K562 (cell line): ENCODE measurements around the gene MACF1. TPM values are rescaled to one million over a fixed set of nuclear protein-coding genes. Genes with fewer than 3 reads are reported as not detected.

ENCODE experiments used
- ATAC-seq: fragments of 200-7000 bp; cut with Tn5 transposase; 3 replicates; pipeline ENCODE4 v1.9.1; 2020; ENCODE audit warnings: moderate library complexity
- BruUV-seq: library from RNA; stranded (reverse); fragments of 400-500 nt; replicated peaks from 2 replicates; lab custom pipeline; 2021; lab: Mats Ljungman, UMichigan
- CTCF ChIA-PET: fragments of 300-600 bp; formaldehyde crosslinking; extraction: SDS; loops from one replicate; lab custom pipeline; 2021; ENCODE audit warnings: low intra/inter-chr PET ratio; lab: Yijun Ruan, JAX
- POLR2A ChIA-PET: fragments of 300-600, 350-650 bp; sonication (Branson Sonifier 250); formaldehyde crosslinking; extraction: SDS; loops from one replicate; lab custom pipeline; 2021; ENCODE audit warnings: antibody characterized with exemption, inconsistent platforms; lab: Yijun Ruan, JAX
- DNase-seq, 4 experiments: peaks; one replicate each; pipeline versions ENCODE4 v3.0.0 to v3.0.0-alpha.2; 2011 to 2018; ENCODE audit warnings: low spot score in 3 of 4, mixed read lengths in 3 of 4; ENCODE audit errors: extremely low read depth in 1 of 4
- FAIRE-seq: peaks from 2 replicates; lab custom pipeline; 2011; peaks lifted over from hg19 to GRCh38; lab: Jason Lieb, UNC
- H2AFZ ChIP-seq: 2 replicates; pipeline ENCODE4 v1.6.0; 2011; ENCODE audit warnings: low read depth, low read length, control low read depth, inconsistent platforms
- H3K27ac ChIP-seq: fragments of 200-600 bp; 3 replicates; pipeline ENCODE4 v1.8.0; 2011; ENCODE audit warnings: low read depth, mild to moderate bottlenecking, control low read depth, inconsistent platforms, low read length, moderate library complexity, mixed read lengths; ENCODE audit errors: extremely low read depth
- H3K27me3 ChIP-seq, 2 experiments: fragments of 300-600 bp in 1 of 2; 2 replicates in 1 of 2; 3 replicates in 1 of 2; pipeline versions ENCODE4 v1.6.0 to v1.8.0; 2011; ENCODE audit warnings: inconsistent platforms in 2 of 2, low read length in 2 of 2, mild to moderate bottlenecking in 1 of 2, mixed read lengths in 1 of 2, moderate library complexity in 1 of 2; ENCODE audit not compliant: control insufficient read depth in 2 of 2, insufficient read depth in 2 of 2
- H3K36me3 ChIP-seq: fragments of 300-600 bp; 3 replicates; pipeline ENCODE4 v1.8.0; 2011; ENCODE audit warnings: mild to moderate bottlenecking, low read length, inconsistent platforms; ENCODE audit not compliant: control insufficient read depth, insufficient read depth
- H3K4me1 ChIP-seq, 2 experiments: fragments of 200-600 bp in 1 of 2; replicated peaks in 1 of 2; 2 replicates in 1 of 2; 3 replicates in 1 of 2; pipeline versions ENCODE4 v1.5.1 to v1.8.0; 2011; ENCODE audit warnings: inconsistent platforms in 2 of 2, low read length in 2 of 2, mild to moderate bottlenecking in 1 of 2, mixed read lengths in 1 of 2, moderate library complexity in 1 of 2; ENCODE audit not compliant: control insufficient read depth in 2 of 2, insufficient read depth in 2 of 2
- H3K4me2 ChIP-seq: 2 replicates; pipeline ENCODE4 v1.6.1; 2011; ENCODE audit warnings: low read length, control low read depth, inconsistent platforms, mixed read lengths; ENCODE audit not compliant: insufficient read depth
- H3K4me3 ChIP-seq: fragments of 200-600 bp; sonication (generic), shearing (Covaris generic); 2 replicates; pipeline ENCODE4 v1.5.1; 2016; ENCODE audit warnings: control low read depth, inconsistent platforms
- H3K79me2 ChIP-seq: fragments of 200-600 bp; 3 replicates; pipeline ENCODE4 v1.8.0; 2011; ENCODE audit warnings: low read length, inconsistent platforms; ENCODE audit not compliant: control insufficient read depth, insufficient read depth
- H3K9ac ChIP-seq, 2 experiments: 2 replicates each; pipeline versions ENCODE4 v1.6.0 to v1.6.1; 2011; ENCODE audit warnings: low read depth in 2 of 2, low read length in 2 of 2, control low read depth in 1 of 2, inconsistent platforms in 1 of 2, mild to moderate bottlenecking in 1 of 2, mixed read lengths in 1 of 2; ENCODE audit not compliant: insufficient read depth in 1 of 2
- H3K9me1 ChIP-seq: one replicate; pipeline ENCODE4 v1.6.0; 2011; ENCODE audit warnings: inconsistent platforms, mild to moderate bottlenecking, low read length, moderate library complexity; ENCODE audit not compliant: control insufficient read depth, insufficient read depth
- H3K9me3 ChIP-seq: replicated peaks from 2 replicates; pipeline ENCODE4 v1.5.1; 2011; ENCODE audit warnings: low read depth, low read length, inconsistent platforms; ENCODE audit not compliant: control insufficient read depth, insufficient read depth
- H4K20me1 ChIP-seq: replicated peaks from 2 replicates; pipeline ENCODE4 v1.6.1; 2011; ENCODE audit warnings: low read length, inconsistent platforms, mixed read lengths; ENCODE audit not compliant: control insufficient read depth, insufficient read depth
- ARID1B ChIP-seq: fragments of 450-650 bp; IDR thresholded peaks from 2 replicates; pipeline ENCODE4 v1.6.1; 2016; ENCODE audit warnings: antibody characterized with exemption, mild to moderate bottlenecking, inconsistent platforms
- DPF2 ChIP-seq: fragments of 450-650 bp; IDR thresholded peaks from 2 replicates; pipeline ENCODE4 v1.6.1; 2016
- EP400 ChIP-seq: fragments of 450-650 bp; IDR thresholded peaks from 2 replicates; pipeline ENCODE4 v1.6.1; 2017; ENCODE audit warnings: antibody characterized with exemption, mild to moderate bottlenecking, moderate library complexity
- FOSL1 ChIP-seq: fragments of 200-800 bp; sonication (Bioruptor generic); conservative IDR thresholded peaks from 2 replicates; pipeline ENCODE4 v1.6.1; 2016; ENCODE audit warnings: missing genetic modification characterization, missing compliant biosample characterization
- JUND ChIP-seq, 2 experiments: IDR thresholded peaks; 2 replicates in 1 of 2; 3 replicates in 1 of 2; pipeline ENCODE4 v1.6.1; 2011; ENCODE audit warnings: borderline replicate concordance in 2 of 2, low read depth in 2 of 2, low read length in 2 of 2, improper control_type of control experiment in 1 of 2, missing biosample characterization in 1 of 2, missing genetic modification characterization in 1 of 2, missing genetic modification reagents in 1 of 2
- WGBS: fragments of 100-300 bp; shearing (Covaris generic); methylation state at CpG from one replicate; pipeline ENCODE4 v1.1.6; 2016; ENCODE audit warnings: low coverage, mixed read lengths; ENCODE audit not compliant: insufficient coverage; ENCODE audit errors: missing lambda C conversion rate; 5-methylcytosine and 5-hydroxymethylcytosine counted together
- in situ Hi-C: fragments of 300-500 bp; cut with MboI; formaldehyde crosslinking; loops from 4 replicates; pipeline ENCODE4 v1.15.0; 2018; ENCODE audit warnings: inconsistent platforms, mixed read lengths
- intact Hi-C: fragments of 100-400 bp; cut with micrococcal nuclease; formaldehyde crosslinking; loops from 2 replicates; pipeline ENCODE4 v1.14.2; 2022
- polyA plus RNA-seq, 8 experiments: library from polyadenylated mRNA; depleted of rRNA in 4 of 8; stranded (reverse) in 5 of 8; unstranded in 3 of 8; fragments of >200 nt; fragmentation: Nextera tagmentation in 2 of 8; fragmentation: Illumina TruSeq in 1 of 8; extraction: Ambion mirVana in 2 of 8; extraction: Trizol in 1 of 8; gene quantifications; 2 replicates each; pipeline versions ENCODE4 v1.2.1 to v1.2.3, GENCODE V29; 2011 to 2014; ENCODE audit warnings: inconsistent platforms in 1 of 8, missing spikeins in 1 of 8
- total RNA-seq, 7 experiments: library from RNA; depleted of rRNA in 6 of 7; stranded (reverse); fragments of >200 nt in 6 of 7; fragmentation: Illumina TruSeq in 2 of 7; extraction: Trizol in 2 of 7; gene quantifications; 2 replicates each; pipeline versions ENCODE4 v1.2.1 to v1.2.3, GENCODE V29; 2011 to 2021; ENCODE audit warnings: low replicate concordance in 1 of 7
- TF ChIP-seq, protein P1 (sequence below), 2 experiments: fragments of 450-650 bp in 1 of 2; sonication (generic) in 1 of 2; formaldehyde crosslinking in 1 of 2; IDR thresholded peaks in 1 of 2; conservative IDR thresholded peaks in 1 of 2; 2 replicates each; pipeline versions ENCODE4 v1.6.1 to v1.8.1; 2016 to 2023; ENCODE audit warnings: mild to moderate bottlenecking in 2 of 2, moderate library complexity in 2 of 2, inconsistent platforms in 1 of 2, missing genetic modification reagents in 1 of 2
- TF ChIP-seq, protein P2 (sequence below): IDR thresholded peaks from 2 replicates; pipeline ENCODE4 v1.6.1; 2014; ENCODE audit warnings: antibody characterized with exemption

Gene MACF1
- total and polyA plus RNA-seq, 9 of the 15 experiments (the other 6 are each of a cell fraction or from before 2014, with no cell fraction given), result 13.2 to 232 (median 112) TPM

DNA sequence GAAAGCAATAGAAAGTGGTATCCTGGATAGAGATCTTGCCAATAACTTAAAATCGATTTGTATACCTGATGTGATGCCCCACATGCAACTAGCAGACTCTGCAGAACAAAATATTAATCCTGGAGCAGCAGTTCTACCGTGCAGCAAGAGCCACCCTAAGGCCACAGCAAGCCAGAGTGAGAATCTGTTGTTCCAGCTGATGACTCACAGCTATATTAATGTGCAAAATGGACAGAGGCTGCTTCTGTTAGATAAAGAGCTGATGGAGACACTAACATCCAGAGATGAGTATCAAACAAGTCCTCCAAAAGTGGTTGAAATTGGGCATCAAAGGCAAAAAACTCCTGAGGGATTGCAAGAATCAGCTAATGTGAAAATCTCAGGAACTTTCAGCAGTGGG is 127.8 kb downstream of the MACF1 start:
- H3K36me3 ChIP-seq, result peaks cover 96% of the 10 kb centered on the region
- in situ Hi-C loops (no loop called here), intact Hi-C loops (no loop called here)
- BruUV-seq, result no TSS peak
- no peak for FAIRE-seq
- no peak overlapping the region for H3K27ac ChIP-seq
- DNase-seq, result peak in 1 of 4 experiments; percentile 8
- H3K4me1 ChIP-seq, result no peaks in the 10 kb centered on the region
- H3K9me3 ChIP-seq, result no peaks in the 10 kb centered on the region
- WGBS, result 38% methylated on average over 2 of the region's 2 CpGs
- no peak for ATAC-seq
- no peaks in the 10 kb centered on the region for H3K27me3 ChIP-seq
- H4K20me1 ChIP-seq, result no peaks in the 10 kb centered on the region
- no peaks in the 10 kb centered on the region for H3K79me2 ChIP-seq
- ChIA-PET CTCF (no interaction called here), POLR2A (interaction anchor here (1.3 to 5.6 kb wide), 2 partner anchors 7 to 15 kb away, joined by 4 to 29 read pairs; no protein-coding TSS in a partner anchor)
- no peak overlapping the region for H3K4me2 ChIP-seq
- H3K9ac ChIP-seq, result no peak overlapping the region
- TF ChIP-seq FOSL1 (peak; percentile 87), EP400 (no peak), JUND (IDR thresholded peaks at IDR 0.05; ENCODE audit: borderline replicate concordance, low read depth, low read length) (peak; percentile 33; the same call in 1 of the 2 replicates), JUND (tag; IDR thresholded peaks at IDR 0.05; ENCODE audit: borderline replicate concordance, low read depth, low read length) (0 out of 3 replicates have a peak, but pooled peaks have one; percentile 29), ARID1B (peak; percentile 34; the same call in 1 of the 2 replicates), DPF2 (0 out of 2 replicates have a peak, but pooled peaks have one; percentile 38)
- TF ChIP-seq, protein P1, sequence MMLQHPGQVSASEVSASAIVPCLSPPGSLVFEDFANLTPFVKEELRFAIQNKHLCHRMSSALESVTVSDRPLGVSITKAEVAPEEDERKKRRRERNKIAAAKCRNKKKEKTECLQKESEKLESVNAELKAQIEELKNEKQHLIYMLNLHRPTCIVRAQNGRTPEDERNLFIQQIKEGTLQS (IDR thresholded peaks at IDR 0.05), result peak; percentile 33
- TF ChIP-seq, protein P1 (CRISPR knock-in tag; conservative IDR thresholded peaks at IDR 0.05), result no peak
- TF ChIP-seq, protein P2, sequence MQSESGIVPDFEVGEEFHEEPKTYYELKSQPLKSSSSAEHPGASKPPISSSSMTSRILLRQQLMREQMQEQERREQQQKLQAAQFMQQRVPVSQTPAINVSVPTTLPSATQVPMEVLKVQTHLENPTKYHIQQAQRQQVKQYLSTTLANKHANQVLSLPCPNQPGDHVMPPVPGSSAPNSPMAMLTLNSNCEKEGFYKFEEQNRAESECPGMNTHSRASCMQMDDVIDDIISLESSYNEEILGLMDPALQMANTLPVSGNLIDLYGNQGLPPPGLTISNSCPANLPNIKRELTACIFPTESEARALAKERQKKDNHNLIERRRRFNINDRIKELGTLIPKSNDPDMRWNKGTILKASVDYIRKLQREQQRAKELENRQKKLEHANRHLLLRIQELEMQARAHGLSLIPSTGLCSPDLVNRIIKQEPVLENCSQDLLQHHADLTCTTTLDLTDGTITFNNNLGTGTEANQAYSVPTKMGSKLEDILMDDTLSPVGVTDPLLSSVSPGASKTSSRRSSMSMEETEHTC, result no peak
- no peaks in the 10 kb centered on the region for H3K9me1 ChIP-seq
- H2AFZ ChIP-seq, result no peak overlapping the region
- H3K4me3 ChIP-seq, result no peak overlapping the region
